K562 (cell line): ENCODE measurements around the gene ANKRD13A. TPM values are rescaled to one million over a fixed set of nuclear protein-coding genes. Genes with fewer than 3 reads are reported as not detected.

ENCODE experiments used
- BRF2 ChIP-seq: IDR thresholded peaks from 3 replicates; pipeline ENCODE4 v1.6.1; 2011; ENCODE audit warnings: borderline replicate concordance, mild to moderate bottlenecking; ENCODE audit not compliant: insufficient read length, insufficient read depth
- CAMTA2 ChIP-seq: fragments of 250-450 bp; sonication (Bioruptor Pico); conservative IDR thresholded peaks from 2 replicates; pipeline ENCODE4 v1.5.1; 2022
- EWSR1 ChIP-seq: fragments of 450-650 bp; IDR thresholded peaks from 2 replicates; pipeline ENCODE4 v1.6.1; 2018; ENCODE audit warnings: borderline replicate concordance, mild to moderate bottlenecking, low read depth, moderate library complexity; ENCODE audit not compliant: partially characterized antibody
- MAFG ChIP-seq: fragments of 450-650 bp; conservative IDR thresholded peaks from 2 replicates; pipeline ENCODE4 v1.6.1; 2016; ENCODE audit warnings: missing genetic modification characterization, missing compliant biosample characterization
- MAFK ChIP-seq: IDR thresholded peaks from 2 replicates; pipeline ENCODE4 v1.6.1; 2011; ENCODE audit warnings: low read length, improper control_type of control experiment
- MEF2D ChIP-seq: conservative IDR thresholded peaks from 2 replicates; pipeline ENCODE4 v1.6.1; 2016; ENCODE audit warnings: low read depth, missing genetic modification characterization, missing compliant biosample characterization
- MXI1 ChIP-seq: IDR thresholded peaks from 2 replicates; pipeline ENCODE4 v1.6.1; 2011; ENCODE audit warnings: low read depth, mild to moderate bottlenecking, improper control_type of control experiment, low read length
- NEUROD1 ChIP-seq: fragments of 150-350 bp; IDR thresholded peaks from 2 replicates; pipeline ENCODE4 v1.6.1; 2014; ENCODE audit warnings: borderline replicate concordance, low read length, low read depth; ENCODE audit not compliant: partially characterized antibody
- NR0B1 ChIP-seq: fragments of 450-650 bp; IDR thresholded peaks from one replicate; pipeline ENCODE4 v1.6.1; 2018; ENCODE audit warnings: mild to moderate bottlenecking, moderate library complexity; ENCODE audit not compliant: partially characterized antibody
- PRPF4 ChIP-seq: fragments of 200-400 bp; formaldehyde crosslinking; IDR thresholded peaks from one replicate; pipeline ENCODE4 v1.6.1; 2017; ENCODE audit warnings: low read length, low read depth, mild to moderate bottlenecking; ENCODE audit not compliant: insufficient read depth, poor library complexity, severe bottlenecking
- REST ChIP-seq, 2 experiments: fragments of 450-650 bp; formaldehyde crosslinking in 1 of 2; IDR thresholded peaks; 2 replicates each; pipeline versions ENCODE4 v1.4.0 to v1.6.1; 2014 to 2020; ENCODE audit warnings: mild to moderate bottlenecking in 2 of 2, borderline replicate concordance in 1 of 2, low read depth in 1 of 2
- SRSF3 ChIP-seq: fragments of 200-400 bp; formaldehyde crosslinking; IDR thresholded peaks from 2 replicates; pipeline ENCODE4 v1.6.1; 2016; ENCODE audit warnings: mild to moderate bottlenecking, low read length, moderate library complexity; ENCODE audit not compliant: insufficient read depth
- ZNF140 ChIP-seq: fragments of 250-450 bp; sonication (Bioruptor Pico); IDR thresholded peaks from 2 replicates; pipeline ENCODE4 v1.8.0; 2021; ENCODE audit warnings: moderate library complexity, mild to moderate bottlenecking, inconsistent platforms
- ZNF449 ChIP-seq: fragments of 250-450 bp; sonication (Bioruptor Pico); IDR thresholded peaks from 2 replicates; pipeline ENCODE4 v1.8.0; 2022; ENCODE audit warnings: moderate library complexity, mild to moderate bottlenecking, inconsistent platforms
- polyA plus RNA-seq, 8 experiments: library from polyadenylated mRNA; depleted of rRNA in 4 of 8; stranded (reverse) in 5 of 8; unstranded in 3 of 8; fragments of >200 nt; fragmentation: Nextera tagmentation in 2 of 8; fragmentation: Illumina TruSeq in 1 of 8; extraction: Ambion mirVana in 2 of 8; extraction: Trizol in 1 of 8; gene quantifications; 2 replicates each; pipeline versions ENCODE4 v1.2.1 to v1.2.3, GENCODE V29; 2011 to 2014; ENCODE audit warnings: inconsistent platforms in 1 of 8, missing spikeins in 1 of 8
- total RNA-seq, 7 experiments: library from RNA; depleted of rRNA in 6 of 7; stranded (reverse); fragments of >200 nt in 6 of 7; fragmentation: Illumina TruSeq in 2 of 7; extraction: Trizol in 2 of 7; gene quantifications; 2 replicates each; pipeline versions ENCODE4 v1.2.1 to v1.2.3, GENCODE V29; 2011 to 2021; ENCODE audit warnings: low replicate concordance in 1 of 7

ANKRD13A gene
- total and polyA plus RNA-seq, 9 of the 15 experiments (the other 6 are each of a cell fraction or from before 2014, with no cell fraction given), result 5.0 to 55.0 (median 41.5) TPM

GRCh38 chr12:109998904-109999648, at the start of gene ANKRD13A (continued):
- TF ChIP-seq NR0B1 (no peak), REST (IDR thresholded peaks at IDR 0.05; ENCODE audit: borderline replicate concordance) (peak; percentile 44; the same call in 1 of the 2 replicates), REST (CRISPR knock-in tag; IDR thresholded peaks at IDR 0.05; ENCODE audit: low read depth) (no peak), ZNF140 (CRISPR knock-in tag) (no peak), MXI1 (peak; percentile 62; the same call in 1 of the 2 replicates), CAMTA2 (CRISPR knock-in tag) (no peak), MEF2D (peak; percentile 74; the same call in 1 of the 2 replicates), NEUROD1 (peak; percentile 93), ZNF449 (no peak), PRPF4 (no peak), MAFG (tag) (no peak), BRF2 (no peak), MAFK (peak; percentile 31; the same call in 1 of the 2 replicates), EWSR1 (no peak), SRSF3 (no peak)
